Smooth muscle cell (in vitro differentiated cells): ENCODE data around the gene RIGI. TPM values are rescaled to one million over a fixed set of nuclear protein-coding genes. Genes with fewer than 3 reads are reported as not detected.

Source experiments
- DNase-seq: peaks from one replicate; lab custom pipeline; 2025; ENCODE audit not compliant: unreplicated experiment; lab: John Stamatoyannopoulos, UW
- H2AFZ ChIP-seq: fragments of 200-600 bp; sonication (generic); 2 replicates; pipeline ENCODE4 v1.6.0; 2016; ENCODE audit warnings: antibody characterized with exemption, low read depth, mild to moderate bottlenecking
- H3F3A ChIP-seq: fragments of 200-600 bp; sonication (generic); 2 replicates; pipeline ENCODE4 v1.6.0; 2017; ENCODE audit warnings: antibody characterized with exemption, low read depth
- H3K27ac ChIP-seq: fragments of 200-600 bp; sonication (generic); 2 replicates; pipeline ENCODE4 v1.5.1; 2016; ENCODE audit warnings: low read depth, mild to moderate bottlenecking
- H3K27me3 ChIP-seq: fragments of 200-600 bp; sonication (generic); 2 replicates; pipeline ENCODE4 v1.6.1; 2016; ENCODE audit warnings: low read depth, mild to moderate bottlenecking
- H3K36me3 ChIP-seq: fragments of 200-600 bp; sonication (generic); 2 replicates; pipeline ENCODE4 v1.5.1; 2016; ENCODE audit warnings: low read depth
- H3K4me1 ChIP-seq: fragments of 200-600 bp; sonication (generic); 2 replicates; pipeline ENCODE4 v1.5.1; 2016; ENCODE audit warnings: low read depth
- H3K4me2 ChIP-seq: fragments of 200-600 bp; sonication (generic); 2 replicates; pipeline ENCODE4 v1.6.0; 2016; ENCODE audit warnings: mild to moderate bottlenecking
- H3K4me3 ChIP-seq: fragments of 200-600 bp; sonication (generic); 2 replicates; pipeline ENCODE4 v1.5.1; 2016; ENCODE audit warnings: mild to moderate bottlenecking
- H3K79me2 ChIP-seq: fragments of 200-600 bp; sonication (generic); 2 replicates; pipeline ENCODE4 v1.6.0; 2016; ENCODE audit warnings: low read depth, mild to moderate bottlenecking
- H3K9ac ChIP-seq: fragments of 200-600 bp; sonication (generic); 2 replicates; pipeline ENCODE4 v1.6.0; 2016; ENCODE audit warnings: low read depth
- H3K9me3 ChIP-seq: fragments of 200-600 bp; sonication (generic); replicated peaks from 2 replicates; pipeline ENCODE4 v1.5.1; 2016; ENCODE audit warnings: low read depth
- H4K20me1 ChIP-seq: fragments of 200-600 bp; sonication (generic); 2 replicates; pipeline ENCODE4 v1.6.0; 2016; ENCODE audit warnings: low read depth
- WGBS: methylation state at CpG from one replicate; pipeline ENCODE4 v1.1.7; 2016; ENCODE audit warnings: low lambda C conversion rate; 5-methylcytosine and 5-hydroxymethylcytosine counted together
- polyA plus RNA-seq: library from polyadenylated mRNA; unstranded; fragments of >200 nt; fragmentation: Nextera tagmentation; extraction: Ambion mirVana; gene quantifications from 2 replicates; pipeline ENCODE4 v1.2.1, GENCODE V29; 2016
- total RNA-seq: library from RNA; depleted of rRNA; stranded (reverse); fragments of >200 nt; gene quantifications from 2 replicates; pipeline ENCODE4 v1.2.3, GENCODE V29; 2014
- TF ChIP-seq, protein P1 (sequence below): fragments of 200-600 bp; sonication (generic); IDR thresholded peaks from 2 replicates; pipeline ENCODE4 v1.5.1; 2017; ENCODE audit warnings: borderline replicate concordance, mild to moderate bottlenecking, antibody characterized with exemption; ENCODE audit not compliant: insufficient read depth, poor library complexity, severe bottlenecking

Gene RIGI
- total and polyA plus RNA-seq, 2 experiments from 2014 or later = 2.3 to 6.8 TPM

DNA sequence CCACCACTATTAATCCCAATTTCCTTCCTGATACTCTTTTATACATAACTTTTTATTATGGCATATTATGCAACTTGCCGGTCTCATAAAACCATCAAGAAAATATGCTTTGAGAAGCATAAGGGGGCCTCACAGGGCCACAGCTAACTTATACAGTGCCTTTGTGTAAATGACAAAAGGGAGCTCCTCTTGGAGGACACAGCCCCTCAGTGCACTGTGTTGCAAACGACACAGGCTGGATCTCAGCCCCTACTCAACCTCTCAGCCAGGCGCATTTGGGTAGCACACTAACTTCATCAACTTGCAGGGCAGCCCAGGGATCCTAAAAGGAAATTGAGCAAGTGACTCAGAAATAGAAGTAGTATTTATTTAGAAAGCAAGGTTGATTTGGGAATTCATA lies 35.4 kb downstream of the RIGI start:
- no peaks in the 10 kb centered on the region for H3K9me3 ChIP-seq
- no peaks in the 10 kb centered on the region for H3F3A ChIP-seq
- H2AFZ ChIP-seq = no peak overlapping the region
- WGBS = 85% methylated on average over 3 of the region's 3 CpGs
- H4K20me1 ChIP-seq = no peaks in the 10 kb centered on the region
- no peaks in the 10 kb centered on the region for H3K4me1 ChIP-seq
- no peak for DNase-seq
- TF ChIP-seq, protein P1, sequence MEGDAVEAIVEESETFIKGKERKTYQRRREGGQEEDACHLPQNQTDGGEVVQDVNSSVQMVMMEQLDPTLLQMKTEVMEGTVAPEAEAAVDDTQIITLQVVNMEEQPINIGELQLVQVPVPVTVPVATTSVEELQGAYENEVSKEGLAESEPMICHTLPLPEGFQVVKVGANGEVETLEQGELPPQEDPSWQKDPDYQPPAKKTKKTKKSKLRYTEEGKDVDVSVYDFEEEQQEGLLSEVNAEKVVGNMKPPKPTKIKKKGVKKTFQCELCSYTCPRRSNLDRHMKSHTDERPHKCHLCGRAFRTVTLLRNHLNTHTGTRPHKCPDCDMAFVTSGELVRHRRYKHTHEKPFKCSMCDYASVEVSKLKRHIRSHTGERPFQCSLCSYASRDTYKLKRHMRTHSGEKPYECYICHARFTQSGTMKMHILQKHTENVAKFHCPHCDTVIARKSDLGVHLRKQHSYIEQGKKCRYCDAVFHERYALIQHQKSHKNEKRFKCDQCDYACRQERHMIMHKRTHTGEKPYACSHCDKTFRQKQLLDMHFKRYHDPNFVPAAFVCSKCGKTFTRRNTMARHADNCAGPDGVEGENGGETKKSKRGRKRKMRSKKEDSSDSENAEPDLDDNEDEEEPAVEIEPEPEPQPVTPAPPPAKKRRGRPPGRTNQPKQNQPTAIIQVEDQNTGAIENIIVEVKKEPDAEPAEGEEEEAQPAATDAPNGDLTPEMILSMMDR = no peak
- H3K27me3 ChIP-seq = no peaks in the 10 kb centered on the region
- no peak overlapping the region for H3K4me2 ChIP-seq
- no peaks in the 10 kb centered on the region for H3K36me3 ChIP-seq
- no peak overlapping the region for H3K9ac ChIP-seq
- no peak overlapping the region for H3K4me3 ChIP-seq
- no peak overlapping the region for H3K27ac ChIP-seq
- no peaks in the 10 kb centered on the region for H3K79me2 ChIP-seq

DNA sequence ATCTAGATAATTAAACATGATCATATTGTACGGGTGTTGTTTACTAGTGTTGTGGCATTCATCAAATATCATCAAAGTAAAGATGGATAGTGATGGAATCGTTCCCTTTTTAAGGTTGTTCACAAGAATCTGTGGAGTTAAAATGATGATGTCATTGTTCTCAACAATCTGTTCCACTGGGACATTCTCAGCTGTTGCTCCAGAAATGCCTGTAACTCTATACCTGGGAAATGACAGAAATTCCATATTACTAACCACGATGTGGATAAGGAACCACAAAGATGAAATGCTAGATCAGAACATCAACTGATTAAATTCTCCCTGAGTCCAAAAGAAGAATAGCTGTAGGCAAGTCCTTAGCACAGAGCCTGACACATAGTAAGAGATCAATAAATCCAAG lies 38.0 kb downstream of the RIGI start:
- TF ChIP-seq, protein P1 = no peak
- no peak overlapping the region for H3K9ac ChIP-seq
- H3K4me3 ChIP-seq = no peak overlapping the region
- H3K9me3 ChIP-seq = no peaks in the 10 kb centered on the region
- no peaks in the 10 kb centered on the region for H3K4me1 ChIP-seq
- no peak overlapping the region for H3K4me2 ChIP-seq
- no peaks in the 10 kb centered on the region for H3F3A ChIP-seq
- no peaks in the 10 kb centered on the region for H3K27me3 ChIP-seq
- H3K27ac ChIP-seq = no peak overlapping the region
- WGBS = 70% methylated on average over 3 of the region's 3 CpGs
- no peak overlapping the region for H2AFZ ChIP-seq
- no peaks in the 10 kb centered on the region for H3K79me2 ChIP-seq
- H4K20me1 ChIP-seq = no peaks in the 10 kb centered on the region
- no peak for DNase-seq
- peaks cover 4% of the 10 kb centered on the region for H3K36me3 ChIP-seq

DNA sequence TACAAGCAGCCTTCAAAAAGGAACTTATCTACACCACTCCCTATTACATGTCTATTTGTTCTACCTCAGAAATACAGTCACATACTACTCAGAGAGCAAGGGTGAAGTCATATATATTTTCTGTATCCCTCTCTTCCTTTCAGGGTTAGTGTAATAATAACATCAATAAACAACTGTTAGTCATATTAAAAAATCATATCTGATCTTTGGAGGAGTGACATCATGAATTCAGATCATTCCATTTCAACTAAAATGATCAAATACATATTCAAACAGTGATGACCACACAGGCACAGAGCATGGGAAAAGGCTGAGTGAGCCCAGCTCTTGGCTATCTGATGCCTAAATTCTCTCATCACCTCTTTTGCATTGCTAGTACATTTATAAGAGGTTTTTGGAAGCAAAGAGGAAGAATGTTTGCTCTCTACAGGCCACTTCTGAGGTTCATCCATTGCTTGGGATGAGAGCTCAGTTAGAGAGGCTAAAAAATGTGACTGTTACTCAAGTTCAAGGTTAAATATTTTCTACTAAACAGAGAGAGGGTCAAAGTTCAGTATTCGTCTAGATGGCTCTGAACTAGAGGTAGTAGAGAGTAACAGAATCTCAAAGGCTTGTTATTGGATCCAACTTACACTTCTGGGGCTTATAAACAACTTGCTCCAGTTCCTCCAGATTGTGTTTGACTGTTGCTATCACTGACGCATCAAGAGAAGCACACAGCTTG lies 39.0 kb downstream of the RIGI start:
- TF ChIP-seq, protein P1 = no peak
- Histone ChIP-seq H3K4me2 (no peak overlapping the region), H3K79me2 (no peaks in the 10 kb centered on the region), H2AFZ (no peak overlapping the region), H3K9me3 (no peaks in the 10 kb centered on the region), H3K9ac (no peak overlapping the region), H3K27ac (no peak overlapping the region), H3K36me3 (peaks cover 4% of the 10 kb centered on the region), H3F3A (no peaks in the 10 kb centered on the region), H4K20me1 (no peaks in the 10 kb centered on the region), H3K27me3 (no peaks in the 10 kb centered on the region), H3K4me3 (no peak overlapping the region), H3K4me1 (no peaks in the 10 kb centered on the region)
- 97% methylated on average over 2 of the region's 2 CpGs for WGBS
- no peak for DNase-seq

DNA sequence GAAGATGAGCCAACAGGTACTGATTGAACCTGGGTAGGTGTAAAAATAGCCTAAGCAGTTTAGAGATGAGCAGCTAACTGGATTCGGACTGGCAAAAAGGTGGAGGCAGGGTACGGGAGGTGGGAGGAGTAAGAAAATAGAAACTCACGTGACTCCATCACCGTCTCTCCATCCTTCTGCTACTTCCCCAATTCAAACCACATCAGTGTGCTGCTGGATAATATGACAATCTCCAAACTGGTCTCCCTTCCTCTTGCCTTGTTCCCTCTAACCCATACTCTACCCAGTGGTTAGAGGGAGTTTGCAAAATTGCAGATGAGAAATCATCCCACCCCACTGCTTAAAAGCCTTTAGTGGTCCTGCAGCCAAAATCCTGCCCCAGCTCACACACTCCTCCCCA lies 42.7 kb downstream of the RIGI start:
- no peaks in the 10 kb centered on the region for H4K20me1 ChIP-seq
- no peaks in the 10 kb centered on the region for H3K27me3 ChIP-seq
- H3K9me3 ChIP-seq = no peaks in the 10 kb centered on the region
- 97% methylated on average over 4 of the region's 4 CpGs for WGBS
- no peak overlapping the region for H3K27ac ChIP-seq
- H3K4me3 ChIP-seq = no peak overlapping the region
- no peak overlapping the region for H3K9ac ChIP-seq
- peaks cover 4% of the 10 kb centered on the region for H3K36me3 ChIP-seq
- no peaks in the 10 kb centered on the region for H3K4me1 ChIP-seq
- no peaks in the 10 kb centered on the region for H3F3A ChIP-seq
- H2AFZ ChIP-seq = no peak overlapping the region
- H3K79me2 ChIP-seq = no peaks in the 10 kb centered on the region
- DNase-seq = no peak
- H3K4me2 ChIP-seq = no peak overlapping the region
- TF ChIP-seq, protein P1 = no peak
